Hepatocyte (in vitro differentiated cells): ENCODE measurements around the gene ANO7.

Experiments used
- EZH2 ChIP-seq: fragments of 200-600 bp; sonication (generic); IDR thresholded peaks from 2 replicates; pipeline ENCODE4 v1.6.1; 2016; ENCODE audit warnings: antibody characterized with exemption, mild to moderate bottlenecking, borderline replicate concordance
- EZH2phosphoT487 ChIP-seq: fragments of 200-600 bp; sonication (generic); IDR thresholded peaks from one replicate; pipeline ENCODE4 v1.6.1; 2018; ENCODE audit warnings: antibody characterized with exemption, mild to moderate bottlenecking, low read depth, moderate library complexity; ENCODE audit not compliant: unreplicated experiment, severe bottlenecking
- TF ChIP-seq, protein P1 (sequence below): fragments of 200-600 bp; sonication (generic); IDR thresholded peaks from 2 replicates; pipeline ENCODE4 v1.5.1; 2016; ENCODE audit warnings: antibody characterized with exemption, mild to moderate bottlenecking; ENCODE audit not compliant: poor library complexity

DNA sequence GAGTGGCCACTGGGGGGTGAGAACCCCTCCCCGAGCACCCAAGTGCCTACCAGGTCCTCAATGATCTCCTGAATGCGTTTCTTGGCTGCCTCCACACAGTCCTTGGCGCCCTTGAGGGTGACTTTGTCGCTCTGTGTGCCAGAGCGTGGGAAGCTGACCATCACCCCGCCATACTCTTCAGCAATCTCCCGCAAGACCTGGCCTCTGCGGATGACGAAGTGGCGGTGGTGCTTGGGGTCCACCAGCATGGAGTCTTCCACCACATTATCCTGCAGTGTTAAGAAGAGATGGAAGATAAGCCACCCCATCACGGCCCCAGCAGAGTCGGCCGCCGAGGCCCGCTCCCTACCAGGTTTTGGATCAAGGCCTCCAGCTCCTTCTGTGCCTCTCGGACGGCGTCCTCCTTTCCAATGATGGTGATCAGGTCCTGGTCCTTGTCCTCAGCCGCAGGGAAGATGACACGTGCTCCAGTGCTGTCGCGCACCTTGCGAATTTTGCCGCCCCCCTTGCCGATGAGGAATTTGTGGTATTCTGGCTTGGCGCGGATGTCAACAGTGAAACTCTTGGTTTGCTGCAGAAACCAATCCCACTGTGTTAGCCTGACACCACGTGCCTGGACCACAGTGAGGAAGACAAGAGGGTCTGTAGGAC lies 51.2 kb downstream of the ANO7 start:
- TF ChIP-seq, protein P1, sequence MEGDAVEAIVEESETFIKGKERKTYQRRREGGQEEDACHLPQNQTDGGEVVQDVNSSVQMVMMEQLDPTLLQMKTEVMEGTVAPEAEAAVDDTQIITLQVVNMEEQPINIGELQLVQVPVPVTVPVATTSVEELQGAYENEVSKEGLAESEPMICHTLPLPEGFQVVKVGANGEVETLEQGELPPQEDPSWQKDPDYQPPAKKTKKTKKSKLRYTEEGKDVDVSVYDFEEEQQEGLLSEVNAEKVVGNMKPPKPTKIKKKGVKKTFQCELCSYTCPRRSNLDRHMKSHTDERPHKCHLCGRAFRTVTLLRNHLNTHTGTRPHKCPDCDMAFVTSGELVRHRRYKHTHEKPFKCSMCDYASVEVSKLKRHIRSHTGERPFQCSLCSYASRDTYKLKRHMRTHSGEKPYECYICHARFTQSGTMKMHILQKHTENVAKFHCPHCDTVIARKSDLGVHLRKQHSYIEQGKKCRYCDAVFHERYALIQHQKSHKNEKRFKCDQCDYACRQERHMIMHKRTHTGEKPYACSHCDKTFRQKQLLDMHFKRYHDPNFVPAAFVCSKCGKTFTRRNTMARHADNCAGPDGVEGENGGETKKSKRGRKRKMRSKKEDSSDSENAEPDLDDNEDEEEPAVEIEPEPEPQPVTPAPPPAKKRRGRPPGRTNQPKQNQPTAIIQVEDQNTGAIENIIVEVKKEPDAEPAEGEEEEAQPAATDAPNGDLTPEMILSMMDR: no peak
- TF ChIP-seq EZH2: no peak
- no peak for TF ChIP-seq EZH2phosphoT487
